ENCODE data around the gene SLA2. TPM values are rescaled to one million over a fixed set of nuclear protein-coding genes. Genes with fewer than 3 reads are reported as not detected.
A peak's percentile ranks its signal among the peaks of the same experiment; 100 is the strongest.
"Not testable (repeated sequence)": the region's sequence is repeated elsewhere in the genome, so short reads cannot be mapped to it uniquely, and the experiment has no call there.

The SLA2 gene
- total RNA-seq, 1 donor from 2014 or later, result 0.30 TPM

DNA sequence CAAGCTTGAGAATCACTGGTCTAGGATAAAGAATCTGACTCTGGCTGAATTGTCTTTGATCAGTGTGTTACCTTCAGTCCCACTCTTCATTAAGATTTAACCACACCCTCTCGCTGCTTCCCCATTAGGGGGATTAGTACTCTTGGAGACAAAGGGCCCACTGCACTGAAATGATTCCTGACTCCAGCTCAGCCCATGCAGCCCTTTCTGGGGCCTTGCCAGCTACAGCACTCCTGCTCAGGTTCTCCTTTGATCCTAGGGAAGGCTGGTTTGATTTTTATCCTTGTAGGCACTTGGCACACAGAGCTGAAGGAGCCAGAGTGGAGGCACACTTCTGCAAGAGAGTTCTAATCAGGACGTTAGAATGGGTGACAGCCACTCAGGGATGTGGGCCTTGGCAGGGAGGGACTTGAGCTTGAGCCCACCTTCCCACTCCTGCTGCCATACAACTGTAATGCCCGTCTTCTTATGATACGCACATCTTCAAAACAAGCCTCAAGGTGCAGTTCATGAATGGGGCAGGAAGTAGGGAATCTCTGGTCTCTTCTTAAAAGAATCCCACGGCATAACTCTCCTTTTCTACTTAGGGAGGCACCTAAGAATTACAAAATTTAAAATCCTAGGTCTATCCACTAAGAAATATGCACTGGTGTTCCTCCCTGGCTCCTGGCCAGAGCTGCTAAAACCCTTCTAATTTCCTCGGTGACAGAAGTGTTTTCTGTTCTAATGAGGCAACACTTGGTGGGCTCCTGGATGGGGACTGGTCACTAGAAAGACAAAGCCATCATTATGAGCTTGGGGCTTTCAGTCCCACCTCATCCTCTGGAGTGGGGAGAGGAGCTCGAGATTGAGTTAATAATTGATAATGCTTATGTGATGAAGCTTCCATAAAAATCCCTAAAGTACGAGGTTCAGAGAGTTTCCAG lies 1.5 kb upstream of the SLA2 start:
- ATAC-seq (no peak), DNase-seq (ENCODE audit: missing footprints) (no peak)
- intact Hi-C loops (cut with DNase I), result no loop called here

DNA sequence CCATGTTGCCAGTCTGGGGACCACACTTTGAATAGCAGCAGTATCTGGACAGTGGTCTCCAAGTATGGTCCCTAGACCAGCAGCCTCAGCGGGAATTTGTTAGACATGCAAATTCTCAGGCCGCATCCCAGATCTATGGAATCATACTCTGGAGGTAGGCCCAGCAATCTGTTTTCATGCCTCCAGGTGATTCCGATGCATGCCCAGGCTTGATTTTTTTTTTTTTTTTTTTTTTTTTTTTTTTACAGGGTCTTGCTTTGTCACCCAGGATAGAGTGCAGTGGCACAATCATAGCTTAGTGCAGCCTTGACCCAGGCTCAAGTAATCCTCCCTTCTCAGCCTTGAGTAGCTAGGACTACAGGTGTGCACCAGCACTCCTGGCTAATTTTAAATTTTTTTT lies 682 bp upstream of the SLA2 start:
- ATAC-seq (no peak), DNase-seq (ENCODE audit: missing footprints) (no peak)
- intact Hi-C loops (cut with DNase I), result no loop called here

DNA sequence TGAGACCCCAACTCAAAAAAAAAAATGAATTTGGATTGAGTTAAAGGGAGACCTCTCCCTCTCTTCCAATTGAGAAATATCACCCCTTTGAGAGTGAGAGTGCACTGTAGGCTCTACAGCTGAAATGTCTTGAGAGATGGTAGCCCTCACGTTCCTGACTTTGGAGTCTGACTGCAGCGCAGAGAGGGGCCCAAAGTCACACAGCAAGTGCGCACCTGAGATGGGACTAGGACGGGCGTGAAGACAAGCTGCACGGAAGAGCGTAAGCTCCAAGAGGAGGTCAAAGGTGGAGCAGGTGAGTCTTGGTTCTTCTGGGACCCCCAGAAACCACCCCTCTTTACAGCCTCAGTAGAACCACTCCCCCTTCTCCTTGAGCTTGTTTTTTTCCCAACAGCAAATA lies 643 bp downstream of the SLA2 start:
- ATAC-seq (no peak), DNase-seq (ENCODE audit: missing footprints) (no peak)
- intact Hi-C loops (cut with DNase I), result no loop called here

DNA sequence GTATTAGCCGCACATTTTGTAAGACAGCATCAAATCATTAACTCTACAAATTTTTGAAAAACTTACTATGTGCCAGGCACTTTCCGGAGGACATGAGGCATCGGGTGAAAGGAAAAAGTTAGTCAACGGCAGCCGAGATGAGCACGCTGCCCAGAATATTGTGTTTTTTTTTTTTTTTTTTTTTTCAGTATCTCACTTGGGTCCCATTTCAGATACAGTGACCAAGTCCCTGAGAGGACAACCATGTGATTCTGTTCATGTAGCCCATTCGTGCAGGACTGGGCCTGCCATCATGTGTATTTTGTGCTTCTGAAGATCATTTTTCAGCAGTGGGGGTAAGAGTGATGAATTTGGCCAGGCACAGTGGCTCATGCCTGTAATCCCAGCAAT lies 1.3 kb downstream of the SLA2 start:
- intact Hi-C loops (cut with DNase I), result no loop called here
- ATAC-seq, result no peak
- no peak for DNase-seq (ENCODE audit: missing footprints)

DNA sequence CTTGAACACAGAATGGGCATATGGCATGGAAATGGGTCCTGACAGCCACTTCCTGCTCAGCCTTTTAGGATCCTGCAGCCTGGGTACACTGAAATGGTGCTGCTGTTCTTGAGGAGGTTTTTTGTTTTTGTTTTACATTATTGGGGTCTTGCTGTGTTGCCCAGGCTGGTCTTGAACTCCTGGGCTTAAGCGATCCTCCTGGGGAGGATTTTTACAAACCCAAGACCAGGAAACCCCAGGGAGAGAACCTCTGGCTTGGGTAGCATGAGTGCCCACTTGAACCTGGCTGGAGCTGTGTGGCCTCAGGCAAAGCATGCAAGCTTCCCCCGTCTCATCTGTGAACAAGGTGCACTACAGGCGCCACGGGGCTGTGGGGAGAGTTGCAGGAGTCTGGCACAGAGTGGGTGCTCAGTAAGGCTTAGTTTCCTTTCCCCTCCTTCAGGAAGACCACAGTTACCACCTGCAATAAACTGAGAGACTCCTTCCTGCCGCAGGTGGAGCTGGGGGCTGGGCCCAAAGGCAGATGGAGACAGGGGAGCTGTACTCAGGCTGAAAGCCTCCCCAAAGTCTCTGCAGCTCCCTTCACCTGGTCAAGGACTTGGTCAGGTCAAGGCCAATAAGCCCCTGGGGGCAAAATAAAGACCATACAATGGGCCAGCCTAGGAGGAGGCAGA lies 1.8 kb downstream of the SLA2 start:
- no peak for DNase-seq (ENCODE audit: missing footprints)
- intact Hi-C loops (cut with DNase I), result no loop called here
- ATAC-seq, result no peak

DNA sequence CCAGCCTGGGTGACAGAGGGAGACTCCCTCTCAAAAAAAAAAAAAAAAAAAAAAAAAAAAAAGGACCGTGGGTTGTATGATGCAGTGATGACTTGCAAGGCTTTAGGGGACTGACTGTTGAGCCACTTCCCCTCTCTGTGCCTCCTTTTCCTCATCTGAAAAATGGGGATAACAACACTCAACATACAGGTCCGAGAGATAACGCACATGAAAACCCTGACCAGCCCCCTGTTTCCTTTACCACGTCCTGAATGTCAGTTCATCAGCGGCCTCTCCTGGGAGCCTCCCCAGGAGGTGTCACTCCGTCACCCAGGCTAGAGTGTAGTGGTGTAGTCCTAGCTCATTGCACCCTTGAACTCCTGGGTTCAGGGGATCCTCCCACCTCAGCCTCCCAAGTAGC lies 3.9 kb downstream of the SLA2 start:
- no peak for ATAC-seq
- no peak for DNase-seq (ENCODE audit: missing footprints)
- intact Hi-C loops (cut with DNase I), result no loop called here

DNA sequence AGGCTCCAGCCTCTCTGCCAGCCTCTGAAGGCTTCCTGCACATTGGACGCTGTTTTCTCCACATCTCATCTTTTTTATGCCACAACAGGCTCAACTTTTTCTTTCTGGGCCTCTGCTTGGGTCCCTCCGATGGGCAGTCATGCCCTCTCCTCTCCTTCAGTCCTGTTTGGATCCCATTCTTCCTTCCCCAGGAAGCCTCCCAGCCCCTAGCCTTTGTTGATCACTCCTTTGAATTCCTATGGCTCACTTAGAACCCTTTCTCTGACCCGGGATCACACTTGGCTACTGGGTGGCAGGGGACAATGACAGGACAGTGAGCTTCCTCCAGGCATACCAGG lies 4.5 kb downstream of the SLA2 start:
- DNase-seq (ENCODE audit: missing footprints), result no peak
- intact Hi-C loops (cut with DNase I), result no loop called here
- ATAC-seq, result no peak

DNA sequence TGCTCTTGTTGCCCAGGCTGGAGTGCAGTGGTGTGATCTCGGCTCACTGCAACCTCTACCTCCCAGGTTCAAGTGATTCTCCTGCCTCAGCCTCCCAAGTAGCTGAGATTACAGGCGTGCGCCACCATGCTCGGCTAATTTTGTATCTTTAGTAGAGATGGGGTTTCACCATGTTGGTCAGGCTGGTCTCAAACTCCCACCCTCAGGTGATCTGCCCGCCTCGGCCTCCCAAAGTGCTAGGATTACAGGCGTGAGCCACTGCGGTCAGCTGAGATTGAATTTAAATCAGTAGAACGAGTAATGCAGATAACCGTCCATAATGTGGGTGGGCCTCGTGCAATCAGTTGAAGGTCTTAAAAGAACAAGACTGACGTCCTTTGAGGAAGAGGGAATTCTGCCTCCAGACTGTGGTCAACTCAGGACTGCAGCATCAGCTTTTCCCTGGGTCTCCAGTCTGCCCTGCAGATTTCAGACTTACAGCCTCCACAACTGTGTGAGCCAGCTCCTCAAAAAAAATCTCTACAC lies 7.1 kb downstream of the SLA2 start:
- ATAC-seq; intact Hi-C loops (cut with DNase I); DNase-seq (ENCODE audit: missing footprints): not testable (repeated sequence)

DNA sequence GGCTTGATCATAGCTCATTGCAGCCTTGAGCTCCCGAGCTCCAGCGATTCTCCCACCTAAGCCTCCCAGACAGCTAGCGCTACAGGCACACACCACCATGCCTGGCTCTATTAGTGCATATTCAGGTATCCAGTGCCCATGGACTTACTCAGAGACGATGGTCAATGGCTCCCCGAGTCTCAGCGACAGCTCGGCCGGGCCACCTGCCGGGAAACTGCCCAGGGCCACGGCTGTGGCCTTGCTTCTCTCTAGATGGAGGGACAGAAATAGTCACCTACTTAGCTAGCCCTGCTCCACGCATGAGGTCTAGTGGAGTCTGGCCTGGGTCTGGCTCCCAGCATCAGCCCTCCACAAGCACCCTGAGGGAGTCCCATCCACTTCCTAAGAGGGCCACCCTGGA lies 11.7 kb downstream of the SLA2 start:
- intact Hi-C loops (cut with DNase I), result no loop called here
- no peak for ATAC-seq
- DNase-seq (ENCODE audit: missing footprints), result no peak

DNA sequence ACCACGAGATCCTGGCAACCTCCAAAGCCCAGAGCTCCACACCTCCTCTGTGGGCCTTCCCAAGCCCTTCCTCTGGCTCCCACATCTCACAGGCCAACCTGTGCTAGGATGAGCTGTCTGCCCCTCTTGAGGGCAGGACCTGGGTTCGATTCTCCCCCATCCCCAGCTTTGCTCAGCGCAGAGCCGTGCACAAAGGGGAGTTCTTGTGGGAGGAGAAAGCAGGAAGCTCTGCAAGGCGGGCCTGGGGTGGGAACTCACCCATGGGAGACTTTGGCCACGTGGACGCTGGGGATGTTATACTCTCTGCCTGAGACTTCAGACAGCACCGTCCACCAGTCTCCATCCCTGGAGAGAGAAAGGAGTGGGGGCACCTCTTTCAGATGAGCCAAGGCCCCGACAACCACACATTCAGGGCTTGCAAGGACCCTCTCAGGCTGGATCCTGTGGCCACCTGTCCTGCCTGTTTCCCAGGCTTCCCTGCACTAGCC lies 12.7 kb downstream of the SLA2 start:
- ATAC-seq (no peak), DNase-seq (ENCODE audit: missing footprints) (no peak)
- intact Hi-C loops (cut with DNase I), result no loop called here

DNA sequence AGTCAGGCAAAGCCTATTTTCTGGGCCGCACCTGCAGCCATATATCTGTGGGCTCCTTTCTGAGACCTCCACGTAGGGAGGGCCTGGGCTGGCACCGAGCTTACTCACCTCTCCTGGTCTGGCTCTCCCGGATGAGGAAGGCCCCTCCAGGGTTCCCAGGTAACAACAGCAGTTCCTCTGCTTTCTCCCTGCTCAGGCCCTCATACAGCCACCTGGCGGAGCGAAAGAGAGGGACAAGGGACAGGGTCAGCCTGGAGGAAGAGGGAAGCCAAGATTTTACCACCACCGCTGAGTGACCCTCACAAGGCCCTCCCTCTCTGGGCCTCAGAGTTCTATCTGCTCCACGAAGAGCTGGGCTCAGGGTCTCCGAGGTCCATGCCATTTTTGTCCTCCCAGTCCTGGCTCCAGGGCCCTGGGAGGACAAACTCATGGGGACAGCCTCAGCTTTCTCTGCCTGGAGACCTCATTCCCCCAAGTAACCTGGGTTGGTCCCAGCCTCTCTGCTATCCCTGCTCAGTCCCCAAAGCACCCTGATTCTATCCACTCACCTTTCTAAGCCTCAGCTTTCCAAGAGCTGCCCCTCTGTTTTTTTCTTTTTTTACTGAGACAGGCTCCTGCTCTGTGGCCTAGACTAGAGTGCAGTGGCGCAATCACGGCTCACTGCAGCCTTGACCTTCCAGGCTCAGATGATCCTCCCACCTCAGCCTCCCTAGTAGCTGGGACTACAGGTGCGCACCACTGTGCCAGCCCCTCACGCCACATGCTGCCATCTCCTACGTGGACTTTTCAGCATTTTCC lies 13.3 kb downstream of the SLA2 start:
- intact Hi-C loops (cut with DNase I), result no loop called here
- ATAC-seq (no peak), DNase-seq (ENCODE audit: missing footprints) (no peak)

DNA sequence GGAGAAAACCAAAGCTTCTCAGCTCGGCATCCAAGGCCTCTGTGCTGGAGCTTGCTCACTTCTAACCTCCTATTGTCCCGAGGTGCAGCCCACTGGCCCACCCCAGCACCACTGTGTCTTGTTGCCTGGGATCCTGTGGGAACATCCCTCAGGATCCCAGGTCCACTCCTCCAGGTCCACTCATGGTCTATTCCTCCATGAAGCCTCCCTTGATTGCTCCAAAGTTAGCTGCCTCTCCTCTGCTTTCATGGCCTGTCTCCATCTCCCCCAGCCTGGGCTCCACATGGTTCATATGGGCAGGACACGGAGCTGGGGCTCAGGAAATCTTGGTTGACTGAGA lies 13.9 kb downstream of the SLA2 start:
- no peak for ATAC-seq
- no peak for DNase-seq (ENCODE audit: missing footprints)
- intact Hi-C loops (cut with DNase I), result no loop called here

DNA sequence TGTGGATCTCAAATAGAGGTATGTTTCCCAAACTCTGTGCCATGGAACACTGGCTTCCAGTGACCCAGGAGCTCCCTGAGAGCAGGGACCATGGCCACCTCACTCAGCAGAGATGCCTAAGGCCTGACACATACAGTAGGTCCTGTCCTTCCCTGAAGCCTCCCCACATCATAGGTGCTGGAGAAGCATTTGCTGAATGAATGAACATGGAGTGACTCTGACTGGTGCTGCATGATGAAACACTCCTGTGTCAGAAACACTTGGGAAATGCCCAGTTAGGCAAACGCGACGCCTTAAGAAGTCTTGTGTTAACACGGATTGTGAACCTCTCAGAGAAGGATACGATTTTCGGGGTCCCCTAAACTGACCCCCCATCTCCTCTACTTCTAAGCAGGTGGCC lies 14.3 kb downstream of the SLA2 start:
- intact Hi-C loops (cut with DNase I), result no loop called here

DNA sequence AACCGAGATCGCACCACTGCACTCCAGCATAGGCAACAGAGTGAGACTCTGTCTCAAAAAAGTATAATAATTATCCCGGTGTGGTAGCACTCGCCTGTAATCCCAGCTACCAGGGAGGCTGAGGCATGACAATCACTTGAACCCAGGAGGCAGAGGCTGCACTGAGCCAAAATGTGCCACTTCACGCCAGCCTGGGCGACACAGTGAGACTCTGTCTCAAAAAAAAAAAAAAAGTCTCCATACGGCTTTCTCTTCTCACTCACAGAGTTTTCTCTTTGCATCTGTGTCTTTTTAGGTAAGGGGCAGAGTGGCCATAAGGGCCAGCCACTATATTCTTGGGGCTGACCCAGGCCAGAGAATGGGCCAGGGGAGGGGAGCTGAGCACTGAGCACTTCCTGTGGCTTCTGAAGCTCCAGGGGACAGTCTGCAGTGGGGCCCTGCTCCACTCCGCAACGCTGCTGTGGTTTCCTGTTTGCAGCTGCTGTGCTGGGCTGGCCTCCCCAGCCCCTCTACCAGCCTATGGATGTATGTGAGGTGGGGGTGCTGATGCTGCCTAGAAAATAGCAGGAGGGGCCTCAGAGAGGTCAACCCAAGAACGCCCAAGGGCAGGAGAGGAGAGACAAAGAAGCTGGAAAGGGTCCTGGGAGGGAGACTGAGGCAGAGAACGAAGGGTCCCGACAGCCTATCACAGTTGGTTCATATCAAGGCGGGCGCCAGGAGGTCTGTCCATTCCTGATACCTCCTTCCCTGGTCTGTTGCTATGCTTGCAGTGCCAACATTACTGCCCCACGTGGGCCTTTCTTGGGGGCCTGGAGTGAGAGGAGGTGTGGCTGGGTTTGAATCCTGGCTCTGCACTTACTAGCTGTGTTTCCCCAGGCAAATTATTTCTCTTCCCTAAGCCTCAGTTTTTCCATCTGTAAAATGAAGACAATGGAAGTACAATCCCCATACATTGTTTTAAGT lies 16.0 kb downstream of the SLA2 start:
- ATAC-seq, result no peak
- DNase-seq (ENCODE audit: missing footprints), result no peak
- intact Hi-C loops (cut with DNase I), result no loop called here

More for the DNA sequence above, 14.3 kb downstream of the SLA2 start:
- DNase-seq (ENCODE audit: missing footprints), result no peak
- ATAC-seq, result no peak

DNA sequence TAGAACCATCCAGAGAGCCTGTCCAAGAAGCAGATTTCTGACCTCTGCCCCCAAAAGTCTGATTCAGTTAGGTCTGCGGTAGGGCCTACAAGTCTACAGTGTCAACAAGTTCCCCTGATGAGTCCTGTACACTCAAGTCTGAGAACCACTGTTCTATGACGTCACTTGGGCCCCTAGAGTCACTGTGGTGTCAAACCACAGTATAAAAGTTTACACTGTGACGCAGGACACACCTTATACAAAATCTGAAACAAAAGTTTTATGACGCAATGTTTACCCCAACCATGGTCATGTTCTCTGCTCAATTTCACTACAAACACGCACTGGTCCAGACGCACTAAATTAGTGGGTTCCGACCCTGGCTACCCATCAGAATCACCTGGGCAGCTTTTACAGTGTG lies 17.9 kb downstream of the SLA2 start:
- no peak for ATAC-seq
- no peak for DNase-seq (ENCODE audit: missing footprints)
- intact Hi-C loops (cut with DNase I), result no loop called here

DNA sequence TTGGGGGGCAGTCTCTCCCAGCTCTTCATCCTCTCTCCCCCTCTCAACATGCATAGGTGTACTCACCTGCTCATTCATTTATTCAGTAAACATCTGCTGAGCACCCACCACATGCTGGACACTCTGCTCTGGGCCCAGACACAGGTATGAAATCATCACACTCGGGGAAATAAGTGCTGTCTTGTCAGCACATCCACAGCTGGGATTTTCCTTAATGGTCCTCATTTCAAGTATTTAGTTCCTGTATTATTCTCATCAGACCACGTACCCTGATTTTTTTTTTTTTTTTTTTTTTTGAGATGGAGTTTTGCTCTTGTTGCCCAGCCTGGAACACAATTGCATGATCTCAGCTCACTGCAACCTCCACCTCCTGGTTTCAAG lies 21.1 kb downstream of the SLA2 start:
- no peak for DNase-seq (ENCODE audit: missing footprints)
- ATAC-seq, result no peak
- intact Hi-C loops (cut with DNase I), result no loop called here

DNA sequence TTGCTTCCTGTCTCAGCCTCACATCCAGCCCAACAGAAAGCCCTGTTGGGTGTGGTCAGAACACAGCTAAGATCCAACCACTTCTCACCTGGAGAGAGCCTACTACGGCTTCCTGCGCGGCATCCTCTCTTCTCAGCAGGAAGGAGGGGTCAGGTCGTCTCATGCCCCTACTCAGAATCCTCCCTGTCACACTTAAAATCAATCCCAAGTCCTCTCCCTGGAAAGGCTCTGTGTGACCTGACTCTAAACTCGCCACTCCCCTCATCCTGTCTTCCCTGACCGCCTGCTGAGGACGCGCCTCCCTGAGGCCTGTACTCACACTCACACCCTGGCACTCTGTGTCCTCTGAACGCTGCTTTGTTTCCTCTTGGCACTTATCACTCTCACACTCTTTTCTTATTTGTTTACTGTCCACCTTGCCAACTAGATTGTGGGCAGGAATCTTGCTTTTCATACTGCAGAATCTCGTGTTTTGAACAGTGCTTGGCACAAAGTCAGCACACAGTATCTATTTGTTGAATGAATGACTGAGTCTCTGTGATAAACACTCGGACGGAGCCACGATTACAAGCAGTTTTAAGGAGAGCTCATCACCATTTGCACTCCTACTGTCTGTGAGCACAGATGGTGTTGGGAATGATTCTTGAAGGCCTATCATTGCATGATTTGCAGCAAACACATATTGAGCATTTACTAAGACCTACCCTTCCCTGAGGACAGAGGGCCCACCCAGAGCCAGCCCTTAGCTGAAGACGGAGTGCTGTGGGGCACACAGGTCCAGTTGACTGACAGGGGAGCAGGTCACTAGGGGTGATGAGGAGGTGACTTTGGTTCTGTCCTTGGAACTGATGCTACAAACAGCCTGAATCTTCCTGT lies 21.7 kb downstream of the SLA2 start:
- ATAC-seq (peak; percentile 86), DNase-seq (ENCODE audit: missing footprints) (no peak)
- intact Hi-C loops (cut with DNase I), result no loop called here

DNA sequence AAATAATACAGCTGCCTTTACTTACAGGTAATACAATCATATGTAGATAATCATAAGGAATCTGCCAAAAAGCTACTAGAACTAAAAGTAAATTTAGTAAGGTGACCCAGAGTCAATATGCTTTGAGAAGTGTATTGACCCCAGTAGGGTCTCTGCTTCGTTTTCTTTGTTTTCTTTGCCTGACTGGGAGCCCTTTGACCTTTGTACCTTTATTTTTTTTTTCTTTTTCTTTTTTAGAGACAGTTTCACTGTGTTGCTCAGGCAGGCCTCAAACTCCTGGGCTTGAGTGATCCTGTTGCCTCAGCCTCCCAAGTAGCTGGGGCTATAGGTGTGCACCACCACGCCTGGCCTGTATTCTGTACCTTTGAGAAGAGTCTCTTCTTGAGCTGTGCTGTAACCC lies 22.6 kb downstream of the SLA2 start:
- ATAC-seq, result no peak
- DNase-seq (ENCODE audit: missing footprints), result no peak
- intact Hi-C loops (cut with DNase I), result no loop called here

Data from Right ventricle myocardium inferior (tissue), 1 donor.